GM23338 (cell line): ENCODE data around the gene COL1A1.

Experiments used
- CREB1 ChIP-seq: fragments of 250-450 bp; sonication (Bioruptor Pico); IDR thresholded peaks from 2 replicates; pipeline ENCODE4 v1.5.0; 2020; ENCODE audit warnings: low read depth, mild to moderate bottlenecking, moderate library complexity
- CTCF ChIP-seq, 2 experiments: fragments of 200-600 bp in 1 of 2; sonication (generic) in 1 of 2; conservative IDR thresholded peaks; 2 replicates each; pipeline versions ENCODE4 v1.5.1 to v1.6.1; 2016 to 2017; ENCODE audit warnings: antibody characterized with exemption in 2 of 2, low read depth in 2 of 2, mild to moderate bottlenecking in 2 of 2, moderate library complexity in 1 of 2
- EZH2 ChIP-seq: fragments of 200-600 bp; sonication (generic); IDR thresholded peaks from one replicate; pipeline ENCODE4 v1.8.0; 2017; ENCODE audit warnings: antibody characterized with exemption, mild to moderate bottlenecking, low read depth; ENCODE audit not compliant: unreplicated experiment
- EZH2phosphoT487 ChIP-seq: fragments of 200-600 bp; sonication (generic); IDR thresholded peaks from one replicate; pipeline ENCODE4 v1.8.1; 2018; ENCODE audit warnings: antibody characterized with exemption; ENCODE audit not compliant: unreplicated experiment
- JUNB ChIP-seq: IDR thresholded peaks from one replicate; pipeline ENCODE4 v1.6.1; 2016; ENCODE audit warnings: antibody characterized with exemption; ENCODE audit not compliant: unreplicated experiment
- NANOG ChIP-seq: IDR thresholded peaks from 2 replicates; pipeline ENCODE4 v1.6.1; 2016; ENCODE audit warnings: antibody characterized with exemption, borderline replicate concordance
- POLR2AphosphoS5 ChIP-seq: IDR thresholded peaks from 2 replicates; pipeline ENCODE4 v1.6.1; 2016; ENCODE audit warnings: antibody characterized with exemption, low read depth
- REST ChIP-seq: IDR thresholded peaks from one replicate; pipeline ENCODE4 v1.6.1; 2018; ENCODE audit warnings: antibody characterized with exemption; ENCODE audit not compliant: unreplicated experiment
- STAT1 ChIP-seq: IDR thresholded peaks from one replicate; pipeline ENCODE4 v1.6.1; 2016; ENCODE audit warnings: antibody characterized with exemption; ENCODE audit not compliant: unreplicated experiment
- ZNF114 ChIP-seq: fragments of 250-450 bp; sonication (Bioruptor Pico); IDR thresholded peaks from 2 replicates; pipeline ENCODE4 v1.5.0; 2020; ENCODE audit warnings: mild to moderate bottlenecking, moderate library complexity
- ZNF331 ChIP-seq: fragments of 250-450 bp; sonication (Bioruptor Pico); IDR thresholded peaks from 2 replicates; pipeline ENCODE4 v1.5.0; 2020; ENCODE audit warnings: low read depth, mild to moderate bottlenecking, moderate library complexity
- ZNF462 ChIP-seq: fragments of 250-450 bp; sonication (Bioruptor Pico); IDR thresholded peaks from 2 replicates; pipeline ENCODE4 v1.5.0; 2020; ENCODE audit warnings: mild to moderate bottlenecking, moderate library complexity
- TF ChIP-seq, protein P1 (sequence below): IDR thresholded peaks from 2 replicates; pipeline ENCODE4 v1.6.1; 2016; ENCODE audit warnings: antibody characterized with exemption

GRCh38 chr17:50201276-50201854 is at the start of gene COL1A1:
- peak; percentile 36 for TF ChIP-seq EZH2
- TF ChIP-seq CTCF (conservative IDR thresholded peaks at IDR 0.05; ENCODE audit: low read depth in 2 of 2) = no peak
- TF ChIP-seq POLR2AphosphoS5 = peak; percentile 81
- no peak for TF ChIP-seq JUNB
- TF ChIP-seq CREB1 (CRISPR knock-in tag) = no peak
- no peak for TF ChIP-seq ZNF331
- no peak for TF ChIP-seq EZH2phosphoT487
- no peak for TF ChIP-seq NANOG
- TF ChIP-seq, protein P1, sequence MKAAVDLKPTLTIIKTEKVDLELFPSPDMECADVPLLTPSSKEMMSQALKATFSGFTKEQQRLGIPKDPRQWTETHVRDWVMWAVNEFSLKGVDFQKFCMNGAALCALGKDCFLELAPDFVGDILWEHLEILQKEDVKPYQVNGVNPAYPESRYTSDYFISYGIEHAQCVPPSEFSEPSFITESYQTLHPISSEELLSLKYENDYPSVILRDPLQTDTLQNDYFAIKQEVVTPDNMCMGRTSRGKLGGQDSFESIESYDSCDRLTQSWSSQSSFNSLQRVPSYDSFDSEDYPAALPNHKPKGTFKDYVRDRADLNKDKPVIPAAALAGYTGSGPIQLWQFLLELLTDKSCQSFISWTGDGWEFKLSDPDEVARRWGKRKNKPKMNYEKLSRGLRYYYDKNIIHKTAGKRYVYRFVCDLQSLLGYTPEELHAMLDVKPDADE = no peak
- no peak for TF ChIP-seq REST
- TF ChIP-seq ZNF114 = no peak
- TF ChIP-seq STAT1 = no peak
- no peak for TF ChIP-seq ZNF462
